NCI-H146 treated with DMSO at 0.1 percent for 48 hours (cell line): ENCODE data around the gene ELFN1.

Experiments
- DNase-seq: peaks from one replicate; lab custom pipeline; 2025; ENCODE audit not compliant: unreplicated experiment; lab: John Stamatoyannopoulos, UW

The ELFN1 gene

DNA sequence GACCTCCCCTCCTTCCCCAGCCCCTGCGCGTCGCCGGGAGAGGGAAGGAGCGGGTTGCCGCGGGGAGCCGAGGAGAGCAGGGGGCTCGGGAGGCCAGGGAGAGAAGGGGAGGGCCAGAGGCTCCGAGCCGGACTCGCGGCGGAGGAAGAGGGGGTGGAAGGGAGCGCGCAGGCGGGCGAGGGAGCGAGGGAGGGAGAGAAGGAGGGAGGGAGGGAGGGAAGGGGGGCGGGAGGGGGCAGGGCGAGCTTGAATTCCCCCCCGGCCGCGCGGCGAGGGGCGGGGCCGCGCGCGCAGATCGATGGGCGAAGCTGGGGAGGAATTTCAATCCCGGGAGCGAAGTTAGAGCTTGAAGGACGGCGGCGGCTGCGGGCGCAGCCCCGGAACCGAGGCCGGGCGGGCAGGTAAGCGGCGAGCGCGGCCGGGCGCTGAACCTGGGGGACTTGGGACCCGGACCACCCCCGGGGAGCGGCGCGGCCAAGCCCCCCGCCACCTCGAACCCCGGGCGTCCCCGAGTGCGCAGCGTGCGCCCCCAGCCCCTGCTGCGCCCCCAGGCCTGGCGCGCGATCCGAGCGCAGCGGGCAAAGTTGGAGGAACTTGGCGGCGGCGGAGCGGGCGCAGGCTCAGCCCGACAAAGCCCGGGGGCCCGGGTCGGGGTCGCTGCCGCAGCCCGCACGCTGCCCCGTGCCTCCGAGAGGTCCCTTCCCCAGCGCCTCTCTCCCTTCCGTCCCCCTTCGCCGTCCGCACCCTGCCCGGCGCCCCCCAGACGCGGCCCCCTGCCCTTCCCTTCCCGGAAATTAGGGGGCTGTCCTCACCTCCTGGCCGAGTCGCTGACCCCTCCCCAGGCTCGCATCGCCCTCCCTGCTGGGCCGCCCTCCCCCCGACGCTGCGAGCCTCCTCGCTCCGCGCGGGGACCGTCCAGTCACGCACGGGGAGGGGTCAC lies at the start of gene ELFN1:
Gene ELFN1 (plus strand): TSS at position 324 of the 940 bp plus-strand sequence. CDS start 74,320 bp downstream, outside the sequence.
- no peak for DNase-seq

DNA sequence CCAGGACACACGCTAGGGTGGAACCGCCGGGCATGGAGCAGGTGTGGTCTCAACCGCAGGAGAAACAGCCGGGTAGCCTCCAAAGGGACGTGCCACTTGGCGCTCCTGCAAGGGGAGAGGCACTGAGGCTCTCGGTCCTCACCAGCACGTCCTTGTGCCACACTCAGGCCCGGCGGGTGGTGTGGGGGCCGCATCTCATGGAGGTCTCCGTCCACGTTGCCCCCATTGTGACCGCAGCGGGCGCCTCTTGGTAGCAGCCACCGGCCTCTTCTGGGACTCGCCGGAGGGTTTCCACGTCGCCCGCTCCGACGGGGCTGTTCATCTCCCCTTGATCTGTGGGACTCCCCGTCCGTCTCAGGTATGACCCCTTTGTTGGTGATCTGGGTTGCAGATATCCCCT lies 49.2 kb upstream of the ELFN1 start:
- DNase-seq = no peak

DNA sequence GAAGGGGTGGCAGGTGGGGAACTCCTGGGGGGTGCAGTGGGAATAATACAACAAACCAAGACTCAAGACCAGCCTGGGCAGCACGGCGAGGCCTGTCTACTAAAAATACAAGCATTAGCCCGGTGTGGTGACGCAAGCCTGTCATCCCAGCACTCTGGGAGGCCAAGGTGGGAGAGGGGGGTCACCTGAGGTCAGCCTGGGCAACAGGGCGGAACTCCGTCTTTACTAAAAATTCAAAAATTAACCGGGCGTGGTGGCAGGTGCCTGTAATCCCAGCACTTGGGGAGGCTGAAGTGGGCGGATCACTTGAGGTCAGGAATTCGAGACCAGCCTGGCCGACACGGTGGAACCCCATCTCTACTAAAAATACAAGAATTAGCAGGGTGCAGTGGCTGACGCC lies 48.4 kb upstream of the ELFN1 start:
- no peak for DNase-seq

DNA sequence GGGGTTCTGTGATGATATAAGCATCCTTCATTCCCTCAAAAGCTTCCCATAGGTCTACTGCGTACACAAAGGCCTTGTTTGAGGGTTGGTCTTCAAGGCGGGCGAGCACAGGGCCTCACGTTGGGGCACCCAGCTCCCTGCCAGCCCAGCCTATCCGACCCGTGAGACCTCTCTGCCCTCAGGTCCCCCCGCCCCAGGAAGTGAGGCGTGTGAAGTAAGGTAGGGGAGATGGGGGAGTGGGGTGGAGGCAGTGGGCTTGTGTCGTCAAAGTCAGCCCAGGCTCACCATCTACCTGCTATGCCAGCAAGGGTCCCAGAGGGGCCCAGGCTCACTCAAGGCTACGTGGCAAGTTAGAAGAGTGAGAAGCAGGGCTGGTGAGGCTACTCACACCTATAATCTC lies 47.6 kb upstream of the ELFN1 start:
- no peak for DNase-seq

DNA sequence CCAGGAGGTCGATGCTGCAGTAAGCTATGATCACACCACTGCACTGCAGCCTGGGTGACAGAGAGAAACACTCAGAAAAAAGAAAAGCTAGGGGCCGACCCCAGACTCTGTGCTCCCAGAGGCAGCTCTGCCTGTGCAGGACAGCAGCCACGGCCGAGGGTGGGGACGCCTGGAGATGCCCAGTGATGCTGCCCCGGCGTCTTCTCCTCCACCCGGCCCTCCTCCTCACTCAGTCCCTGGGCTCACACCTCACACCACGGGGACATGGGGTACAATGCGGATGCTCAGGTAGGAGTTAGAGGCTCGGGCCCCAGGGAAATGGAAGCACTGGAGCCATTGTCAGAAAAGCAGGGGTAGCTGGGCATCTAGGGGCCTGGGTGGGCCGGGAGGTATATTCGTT lies 46.3 kb upstream of the ELFN1 start:
- no peak for DNase-seq

DNA sequence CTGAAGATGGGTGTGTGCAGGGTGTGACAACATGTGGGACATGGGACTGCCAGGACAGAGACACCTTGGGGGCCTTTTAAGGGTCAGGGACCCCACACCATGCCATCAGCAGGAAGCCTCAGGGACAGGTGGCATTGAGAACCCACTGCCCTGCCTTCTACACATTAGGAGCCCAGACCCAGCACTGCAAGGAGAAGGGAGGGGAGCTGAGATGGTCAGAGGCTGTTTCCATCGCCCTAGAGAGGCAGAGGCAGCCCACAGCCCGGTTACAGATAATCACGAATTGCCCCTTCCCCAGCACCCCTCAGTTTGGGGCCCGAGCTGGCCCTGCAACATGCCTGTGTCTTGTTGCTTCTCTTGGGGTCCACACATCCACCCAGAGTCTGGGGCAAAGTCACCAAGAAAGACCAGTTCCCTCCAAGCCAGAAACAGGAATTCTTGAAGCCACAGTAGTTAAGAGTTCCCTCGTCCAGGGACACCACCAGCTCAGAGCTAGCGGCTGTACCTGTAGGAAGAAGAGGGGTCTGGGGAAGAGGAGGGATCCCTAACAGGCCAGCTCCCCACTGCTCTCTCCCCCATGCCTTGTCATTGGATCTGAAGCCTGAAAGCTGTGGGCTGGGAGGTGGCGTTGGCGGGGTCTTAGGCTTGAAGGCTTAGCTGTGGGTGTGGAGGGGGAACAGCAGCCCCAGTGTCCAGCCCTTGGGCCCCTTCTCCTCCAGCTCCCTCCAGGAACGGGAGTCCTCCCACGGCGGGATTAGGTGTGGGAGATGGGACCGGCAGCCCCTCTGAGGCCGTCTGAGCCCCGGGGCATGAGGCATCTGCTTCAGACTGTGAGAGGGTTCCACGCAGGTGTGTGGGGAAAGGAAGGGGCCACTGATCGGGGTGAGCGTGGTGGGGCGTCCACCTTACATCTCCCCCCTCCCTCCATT lies 44.8 kb upstream of the ELFN1 start:
- no peak for DNase-seq

DNA sequence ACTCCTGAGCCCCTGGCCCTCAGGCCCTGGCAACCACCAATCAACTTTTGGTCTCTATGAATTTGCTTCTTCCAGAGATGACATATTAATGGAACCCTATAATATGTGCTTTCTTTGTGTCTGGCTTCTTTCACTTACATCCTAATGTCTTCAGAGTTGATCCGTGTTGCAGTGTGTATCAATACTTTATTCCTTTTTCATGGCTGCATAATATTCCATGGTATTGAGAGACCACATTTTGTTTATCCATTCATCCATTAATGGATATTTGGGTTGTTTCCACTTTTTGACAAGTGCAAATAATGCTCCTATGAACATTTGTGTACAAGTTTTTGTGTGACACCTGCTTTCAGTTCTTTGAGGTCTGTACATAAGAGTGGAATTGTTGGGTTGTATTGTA lies 43.3 kb upstream of the ELFN1 start:
- no peak for DNase-seq

DNA sequence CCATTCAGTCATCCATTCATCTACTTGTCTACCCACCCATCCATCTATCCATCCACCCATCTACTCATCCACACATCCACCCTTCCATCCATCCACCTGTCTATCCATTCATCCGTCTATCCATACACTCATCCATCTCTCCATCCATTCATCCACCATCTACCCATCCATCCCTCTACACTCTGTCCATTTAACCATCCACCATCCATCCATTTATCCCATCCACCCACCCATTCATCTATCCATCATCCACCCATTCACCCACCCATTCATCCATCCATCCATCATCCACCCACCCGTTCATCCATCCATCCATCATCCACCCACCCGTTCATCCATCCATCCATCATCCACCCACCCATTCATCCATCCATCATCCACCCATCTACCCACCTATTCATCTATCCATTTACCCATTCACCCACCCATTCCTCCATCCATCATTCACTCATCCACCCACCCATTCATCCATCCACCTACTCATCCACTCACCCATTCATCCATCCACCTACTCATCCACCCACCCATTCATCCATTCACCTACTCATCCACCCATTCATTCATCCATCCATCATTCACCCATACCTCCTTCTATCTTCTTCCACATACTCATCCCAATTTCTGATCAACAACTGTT lies 39.3 kb upstream of the ELFN1 start:
- DNase-seq = no peak

DNA sequence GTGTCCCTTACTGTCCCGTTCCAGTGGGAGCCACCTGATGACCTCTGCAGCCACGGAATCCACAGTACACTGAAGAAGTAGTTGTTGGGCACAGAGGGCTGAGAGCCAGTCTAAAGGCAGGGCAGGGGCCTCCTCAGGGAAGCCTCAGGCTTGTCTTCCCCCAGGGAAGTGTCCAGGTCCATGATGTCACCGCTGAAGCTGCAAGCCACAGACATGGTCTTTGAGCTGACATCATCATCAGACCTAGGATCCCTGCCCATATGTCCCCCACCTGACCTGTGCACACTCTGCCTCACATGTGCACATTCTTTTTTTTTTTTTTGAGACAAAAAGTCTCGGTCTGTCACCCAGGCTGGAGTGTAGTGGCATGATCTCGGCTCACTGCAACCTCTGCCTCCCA lies 38.4 kb upstream of the ELFN1 start:
- DNase-seq = no peak

DNA sequence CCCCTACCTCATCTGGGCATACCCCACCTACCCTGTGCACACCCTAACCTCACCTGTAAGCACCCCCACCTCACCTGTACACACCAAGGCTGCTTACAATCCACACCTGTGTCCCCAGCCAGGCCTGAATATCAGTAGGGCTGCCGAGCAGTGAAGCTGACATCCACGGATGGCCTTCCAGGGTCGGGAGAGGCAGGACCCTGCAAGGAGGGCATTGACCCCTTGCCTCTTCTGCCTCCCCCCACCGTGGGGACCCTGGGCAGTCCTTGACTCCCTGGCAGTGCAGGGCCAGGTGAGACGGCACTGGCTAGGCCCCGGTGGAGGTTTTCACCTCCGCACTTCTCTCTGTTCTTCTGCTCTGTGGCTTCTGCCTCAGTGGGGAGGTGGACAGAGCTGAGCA lies 37.6 kb upstream of the ELFN1 start:
- DNase-seq = no peak

DNA sequence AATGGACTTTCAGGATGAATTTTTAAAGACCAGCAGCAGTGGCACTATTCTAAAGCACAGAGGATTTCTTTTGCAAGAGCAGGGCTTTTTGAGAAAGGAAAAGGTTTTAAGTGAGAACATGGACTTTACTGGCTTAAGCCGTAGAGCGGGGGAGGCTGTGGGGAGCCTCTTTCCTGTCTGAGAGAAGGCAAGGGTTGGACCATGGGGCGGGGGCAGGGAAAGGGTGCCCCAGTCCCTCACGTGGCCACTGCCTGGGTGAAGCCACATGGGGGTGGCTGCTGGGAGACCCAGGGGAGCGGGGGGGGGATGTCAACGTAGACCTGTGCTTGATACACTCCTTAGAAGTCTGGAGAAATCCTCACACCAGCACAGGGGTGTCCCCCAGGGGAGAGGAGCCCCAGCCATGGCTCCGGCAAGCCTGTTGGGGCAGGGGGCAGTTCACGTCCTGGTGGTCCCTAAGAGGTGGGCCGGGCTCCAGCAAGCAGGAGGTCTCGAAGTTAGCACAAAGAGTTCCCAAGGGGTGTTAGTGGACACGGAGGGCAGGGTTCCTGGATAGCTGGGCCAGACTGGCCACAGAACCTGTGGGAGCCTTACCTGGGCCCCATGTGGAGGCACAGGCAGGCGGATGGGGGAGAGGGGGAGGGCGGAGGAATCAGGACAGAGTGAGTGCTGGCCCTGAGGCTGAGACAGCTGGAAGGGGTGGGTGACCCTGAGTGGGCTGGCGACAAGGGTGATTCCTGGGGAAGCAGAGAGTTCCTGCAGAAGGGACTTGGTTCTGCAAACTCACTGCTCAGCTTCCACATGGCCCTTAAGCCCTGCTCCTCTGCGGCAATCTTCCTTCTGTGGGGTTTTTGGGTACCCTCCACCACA lies 36.9 kb upstream of the ELFN1 start:
- no peak for DNase-seq

DNA sequence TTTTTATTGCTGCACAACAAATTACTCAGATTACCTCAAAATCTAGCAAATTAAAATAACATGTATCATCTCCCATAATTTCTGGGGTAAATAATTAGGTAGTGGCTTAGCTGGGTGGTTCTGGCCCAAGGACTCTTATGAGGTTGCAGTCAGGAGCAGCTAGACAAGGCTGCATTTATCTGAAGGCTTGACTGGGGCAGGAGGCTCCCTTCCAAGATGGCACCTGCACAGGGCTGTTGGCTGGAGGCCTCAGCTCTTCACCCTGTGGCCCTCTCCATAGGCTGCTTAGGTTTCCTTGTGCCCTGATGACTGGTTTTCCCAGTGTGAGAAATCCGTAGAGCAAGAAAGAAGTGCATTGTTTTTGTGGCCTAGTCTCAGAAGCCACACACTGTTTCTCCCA lies 34.7 kb upstream of the ELFN1 start:
- no peak for DNase-seq

DNA sequence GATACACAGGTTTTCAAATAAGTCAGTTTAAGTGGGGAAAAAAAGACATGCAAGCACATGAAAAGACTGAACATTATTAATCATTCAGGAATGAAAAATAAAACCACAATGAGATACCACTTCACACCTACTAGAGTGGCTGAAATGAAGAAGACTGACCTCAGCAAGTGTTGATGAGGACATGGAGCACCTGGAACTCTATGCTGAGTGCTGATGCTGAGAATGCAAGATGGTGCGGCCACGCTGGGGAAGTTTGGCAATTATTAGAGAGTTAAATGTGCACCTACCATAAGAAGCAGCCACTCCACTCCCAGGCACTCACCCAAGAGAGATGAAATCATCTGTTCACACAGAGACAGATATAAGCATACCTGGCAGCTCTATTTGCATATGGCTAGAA lies 32.9 kb upstream of the ELFN1 start:
- no peak for DNase-seq

DNA sequence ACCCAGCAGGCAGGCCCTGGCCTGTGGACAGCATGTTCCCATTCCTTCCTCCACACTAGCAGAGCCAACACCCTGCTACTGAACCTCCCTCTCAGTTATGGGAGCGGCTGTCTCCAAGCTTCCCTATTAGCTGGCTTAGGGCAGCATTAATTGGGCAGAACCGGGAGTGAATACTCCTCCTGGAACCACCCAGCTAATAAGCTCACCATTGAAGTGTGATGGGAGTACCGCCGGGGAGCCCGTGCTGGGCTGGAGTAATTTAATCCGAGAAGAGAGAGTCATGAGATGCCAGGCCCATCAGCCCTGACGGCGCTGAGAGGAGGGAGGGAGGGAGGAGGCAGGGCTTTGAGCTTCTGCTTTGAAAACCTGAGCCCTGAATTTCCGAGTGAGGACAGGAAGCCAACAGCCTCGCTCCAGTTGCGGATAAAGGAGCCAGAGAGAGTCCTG lies 31.8 kb upstream of the ELFN1 start:
- DNase-seq = no peak

DNA sequence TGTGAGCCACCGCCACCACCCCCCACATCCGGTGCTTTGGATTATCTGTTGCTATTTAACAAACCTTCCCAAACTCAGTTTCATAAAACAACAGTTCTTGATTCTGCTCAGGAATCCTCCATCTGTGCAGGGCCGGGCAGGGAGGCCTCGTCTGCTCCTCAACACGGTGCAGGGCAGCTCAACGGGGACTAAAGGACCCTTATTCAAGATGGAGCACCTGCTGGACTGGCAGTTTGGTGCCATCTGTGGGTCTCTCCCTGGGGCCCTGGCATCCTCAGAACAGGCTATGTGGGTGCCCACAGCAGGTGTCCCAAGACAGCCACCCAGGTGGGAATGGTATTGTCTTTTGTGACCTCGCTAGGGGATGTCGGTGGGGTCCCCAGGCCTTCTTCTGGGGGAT lies 31.0 kb upstream of the ELFN1 start:
- DNase-seq = no peak

DNA sequence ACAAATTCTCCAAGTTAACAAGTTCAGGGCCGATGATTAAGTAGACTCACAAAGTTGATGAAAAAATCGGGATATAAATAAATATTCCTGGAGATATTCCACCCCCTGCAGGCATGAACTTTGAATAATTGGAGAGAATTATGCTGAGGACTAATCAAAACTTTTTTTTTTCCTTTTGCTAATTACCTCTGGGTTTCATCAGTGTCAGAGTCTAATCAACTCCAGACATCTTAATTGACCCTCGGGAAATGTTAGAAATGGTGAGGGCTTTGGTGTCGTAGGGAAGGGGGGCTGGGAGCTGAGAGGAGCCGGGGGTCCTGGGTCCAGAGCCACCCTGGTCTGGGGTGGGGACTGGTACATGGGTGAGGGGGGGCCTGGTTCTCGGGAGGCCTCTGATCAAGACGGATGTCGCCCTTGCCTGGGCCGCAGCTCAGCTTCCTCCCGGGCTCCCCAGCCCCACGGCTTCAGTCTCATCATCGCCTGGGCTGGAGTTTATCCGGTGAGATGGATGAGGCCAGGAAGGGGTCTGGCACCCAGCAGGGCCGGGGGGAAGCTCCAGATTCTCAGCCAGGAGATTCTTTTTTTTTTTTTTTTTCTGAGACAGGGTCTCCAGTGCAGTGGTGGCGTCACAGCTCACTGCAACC lies 30.4 kb upstream of the ELFN1 start:
- no peak for DNase-seq

DNA sequence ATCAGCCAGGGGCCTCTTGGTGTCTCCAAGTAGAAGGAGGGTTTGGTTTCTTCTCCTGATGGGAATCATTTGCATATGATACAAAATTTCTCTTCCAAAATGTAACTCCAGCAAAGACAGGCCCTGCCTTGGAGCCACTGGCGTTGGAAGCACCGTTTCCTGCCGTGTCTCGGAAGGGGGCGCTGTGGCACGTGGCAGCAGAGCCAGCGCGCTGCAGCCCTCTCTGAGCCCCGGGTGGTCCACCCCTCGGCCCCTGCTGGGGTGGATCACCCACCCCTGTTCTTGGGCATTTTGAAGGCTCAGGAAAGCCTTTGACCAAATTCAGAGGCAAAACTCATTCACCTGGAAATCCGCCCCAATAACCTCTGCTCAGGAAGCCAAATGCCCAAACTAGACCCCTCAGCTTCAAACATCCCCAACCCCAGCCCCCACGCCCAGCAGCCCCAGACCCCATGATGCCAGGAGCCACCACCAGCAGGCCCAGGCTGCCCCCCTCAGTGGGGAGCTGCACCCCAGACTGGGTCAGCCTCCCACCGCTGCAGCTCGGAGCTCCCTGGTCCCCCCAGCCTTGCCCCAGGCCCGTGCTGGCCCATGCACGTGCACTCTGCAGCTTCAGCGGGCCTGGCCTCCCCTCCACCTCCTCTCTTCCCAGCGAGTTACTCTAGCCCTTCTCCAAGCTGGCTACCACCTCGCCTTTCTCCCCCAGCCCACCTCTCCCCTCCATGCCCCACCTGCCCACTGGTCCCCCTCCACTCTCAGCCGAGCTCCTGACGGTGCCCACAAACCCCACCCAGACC lies 29.5 kb upstream of the ELFN1 start:
- no peak for DNase-seq

DNA sequence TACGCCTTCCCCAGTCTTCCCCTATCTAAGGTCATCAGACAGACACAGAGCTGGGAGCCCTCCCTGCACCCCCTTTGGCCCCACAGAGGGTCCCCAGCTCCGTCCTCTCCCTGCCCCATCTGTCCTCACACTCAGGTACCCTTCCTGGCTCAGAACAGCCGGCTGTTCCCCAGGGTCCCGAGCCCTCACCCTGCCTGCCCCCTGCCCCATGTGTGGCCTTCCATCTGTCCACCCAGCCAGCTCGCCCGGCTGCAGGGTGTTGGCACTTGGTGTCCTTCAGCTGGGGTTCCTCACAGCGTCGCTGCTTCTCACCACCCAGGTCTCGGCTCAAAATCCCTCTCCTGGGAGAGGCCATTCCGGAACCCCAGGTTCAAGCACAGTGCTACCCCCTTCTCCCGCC lies 28.9 kb upstream of the ELFN1 start:
- no peak for DNase-seq

DNA sequence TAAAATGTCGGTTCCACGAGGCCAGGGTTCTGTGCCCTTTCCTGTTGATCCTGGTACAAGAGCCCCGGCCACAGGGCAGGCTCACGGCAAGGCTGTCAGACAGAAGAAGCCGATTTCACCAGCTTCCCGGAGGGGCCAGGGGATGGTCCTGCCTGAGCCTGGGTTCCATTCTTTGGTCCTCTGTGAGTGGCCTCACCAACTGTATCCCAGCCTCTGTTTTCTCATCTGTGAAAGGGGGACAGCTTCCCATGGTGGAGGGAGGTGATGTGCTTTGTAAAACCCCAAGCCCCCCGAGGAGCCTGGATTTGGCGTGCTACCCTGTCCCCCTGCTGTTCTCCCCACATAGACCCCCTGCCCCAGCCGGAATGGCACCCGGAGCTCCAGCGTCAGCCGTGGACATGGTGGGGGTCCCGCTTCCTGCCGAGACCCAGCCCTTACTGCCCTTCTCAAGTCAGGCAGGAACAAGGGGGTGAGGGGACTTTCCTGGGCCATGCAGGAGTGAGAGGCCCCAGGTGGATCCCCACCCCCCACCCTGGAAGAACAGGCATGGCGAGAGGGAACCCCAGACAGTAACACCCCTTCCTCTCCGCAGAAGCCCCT lies 28.3 kb upstream of the ELFN1 start:
- no peak for DNase-seq
